Measurements from ENCODE around the gene ZCCHC17. TPM values are rescaled to one million over a fixed set of nuclear protein-coding genes. Genes with fewer than 3 reads are reported as not detected.
"Not testable (repeated sequence)": the region's sequence is repeated elsewhere in the genome, so short reads cannot be mapped to it uniquely, and the experiment has no call there.

The ZCCHC17 gene
- total RNA-seq, 1 donor from 2014 or later, result 9.7 TPM

- Histone ChIP-seq H3K4me1 (no peaks in the 10 kb centered on the region), H3K27ac (no peak overlapping the region), H3K27me3 (no peaks in the 10 kb centered on the region), H3K4me3 (no peak overlapping the region), H3K36me3 (peaks cover 34 to 69% of the 10 kb centered on the region in 2 donors), H3K9me3 (no peaks in the 10 kb centered on the region)
- TF ChIP-seq CTCF (IDR thresholded peaks at IDR 0.05), result no peak
- intact Hi-C loops (cut with DNase I), result no loop called here
- no peak for DNase-seq (ENCODE audit: low spot score in 2 of 2)
Measured at GRCh38 chr1:31272369-31272768, 24.5 kb upstream of the ZCCHC17 start.

- TF ChIP-seq CTCF (IDR thresholded peaks at IDR 0.05), result no peak
- no peaks in the 10 kb centered on the region for H3K9me3 ChIP-seq
- H3K4me3 ChIP-seq, result no peak overlapping the region
- DNase-seq (ENCODE audit: low spot score in 2 of 2), result no peak
- no peak overlapping the region for H3K27ac ChIP-seq
- H3K36me3 ChIP-seq, result peaks cover 37 to 69% of the 10 kb centered on the region in 2 donors
- intact Hi-C loops (cut with DNase I), result no loop called here
- H3K4me1 ChIP-seq, result no peaks in the 10 kb centered on the region
- no peaks in the 10 kb centered on the region for H3K27me3 ChIP-seq
Measured at GRCh38 chr1:31273619-31274018, 23.2 kb upstream of the ZCCHC17 start.

GRCh38 chr1:31282426-31282825 lies 14.4 kb upstream of the ZCCHC17 start:
- H3K4me1 ChIP-seq; H3K27me3 ChIP-seq; H3K4me3 ChIP-seq; H3K27ac ChIP-seq; H3K9me3 ChIP-seq; intact Hi-C loops (cut with DNase I); DNase-seq (ENCODE audit: low spot score in 2 of 2): not testable (repeated sequence)
- H3K36me3 ChIP-seq, result peaks cover 46 to 77% of the 10 kb centered on the region in 2 donors

- H3K4me3 ChIP-seq; intact Hi-C loops (cut with DNase I); H3K27ac ChIP-seq; H3K27me3 ChIP-seq; H3K4me1 ChIP-seq; H3K9me3 ChIP-seq; DNase-seq (ENCODE audit: low spot score in 2 of 2): not testable (repeated sequence)
- H3K36me3 ChIP-seq, result peaks cover 47 to 88% of the 10 kb centered on the region in 2 donors
Measured at GRCh38 chr1:31287791-31288190, 9.0 kb upstream of the ZCCHC17 start.

- intact Hi-C loops (cut with DNase I), result no loop called here
- Histone ChIP-seq H3K27me3 (no peaks in the 10 kb centered on the region), H3K4me1 (no peaks in the 10 kb centered on the region), H3K36me3 (peaks cover 50 to 81% of the 10 kb centered on the region in 2 donors), H3K27ac (no peak overlapping the region), H3K9me3 (no peaks in the 10 kb centered on the region), H3K4me3 (no peak overlapping the region)
- no peak for DNase-seq (ENCODE audit: low spot score in 2 of 2)
- TF ChIP-seq CTCF (IDR thresholded peaks at IDR 0.05), result no peak
Measured at GRCh38 chr1:31289021-31289420, 7.8 kb upstream of the ZCCHC17 start.

GRCh38 chr1:31295874-31296485 lies 852 bp upstream of the ZCCHC17 start:
- Histone ChIP-seq H3K4me1 (peaks cover 4 to 29% of the 10 kb centered on the region in 2 donors), H3K36me3 (peaks cover 21 to 24% of the 10 kb centered on the region in 2 donors), H3K27ac (peak overlapping the region; percentile 74 to 90), H3K4me3 (peak overlapping the region; percentile 84 to 93), H3K27me3 (no peaks in the 10 kb centered on the region), H3K9me3 (no peaks in the 10 kb centered on the region)
- intact Hi-C loops (cut with DNase I), result loop anchor here (1.0 to 10.0 kb wide), 4 partner anchors 77 to 231 kb away; partner anchors contain the start of genes FABP3 and PUM1
- no peak for TF ChIP-seq CTCF (IDR thresholded peaks at IDR 0.05)
- DNase-seq (ENCODE audit: low spot score in 2 of 2), result no peak

Measured in ascending aorta (tissue), 2 donors.